BLaER1 (cell line): Measurements from ENCODE around the gene ABAT.

Experiments used
- H3K27ac ChIP-seq: shearing (Covaris generic); formaldehyde crosslinking; 2 replicates; pipeline ENCODE4 v1.8.1; 2022
- H3K27me3 ChIP-seq: shearing (Covaris generic); formaldehyde crosslinking; 2 replicates; pipeline ENCODE4 v1.8.1; 2022
- H3K36me3 ChIP-seq: shearing (Covaris generic); formaldehyde crosslinking; 2 replicates; pipeline ENCODE4 v1.8.1; 2022
- H3K4me1 ChIP-seq: shearing (Covaris generic); formaldehyde crosslinking; 2 replicates; pipeline ENCODE4 v1.8.1; 2022
- H3K4me2 ChIP-seq: shearing (Covaris generic); formaldehyde crosslinking; 2 replicates; pipeline ENCODE4 v1.8.1; 2022
- H3K4me3 ChIP-seq: shearing (Covaris generic); formaldehyde crosslinking; 2 replicates; pipeline ENCODE4 v1.8.1; 2022
- H3K9ac ChIP-seq: shearing (Covaris generic); formaldehyde crosslinking; 2 replicates; pipeline ENCODE4 v1.8.1; 2022
- H3K9me3 ChIP-seq: shearing (Covaris generic); formaldehyde crosslinking; 2 replicates; pipeline ENCODE4 v1.8.1; 2022
- H4K20me1 ChIP-seq: shearing (Covaris generic); formaldehyde crosslinking; 2 replicates; pipeline ENCODE4 v1.8.1; 2022
- Cebpa-rat ChIP-seq: shearing (Covaris generic); IDR thresholded peaks from 2 replicates; pipeline ENCODE4 v1.8.1; 2022

ABAT gene

DNA sequence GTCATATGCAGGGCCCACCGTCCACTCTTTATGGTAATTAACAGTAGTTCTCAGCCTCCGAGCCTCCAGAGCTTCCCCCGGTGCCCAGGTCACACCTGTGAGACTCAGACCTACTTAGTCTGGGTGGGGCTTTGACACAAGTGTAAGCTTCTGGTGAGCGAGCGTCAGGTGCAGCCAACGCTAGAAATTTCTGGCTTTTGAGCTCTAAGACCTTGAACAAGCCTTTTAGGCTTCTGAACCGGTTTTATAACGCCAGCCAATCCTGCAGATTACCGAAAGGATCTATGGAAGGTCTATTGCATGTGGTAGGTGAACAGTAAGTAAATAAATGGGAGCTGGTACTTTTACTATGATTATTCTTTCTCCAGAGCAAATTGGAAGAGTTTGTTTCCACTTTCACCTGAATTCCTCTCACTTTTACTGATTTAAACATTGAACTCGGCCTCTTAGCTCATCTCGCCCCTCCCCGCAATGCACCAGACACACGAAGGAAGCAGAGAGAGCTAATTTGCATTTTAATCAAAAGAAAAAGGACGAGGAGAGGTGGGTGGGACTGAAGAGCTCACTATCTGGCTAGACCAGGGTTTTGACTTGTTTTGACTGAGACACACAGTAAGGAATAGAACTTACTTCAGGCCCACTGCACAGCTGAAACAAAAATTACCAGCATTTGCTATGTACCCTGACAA lies 47.1 kb downstream of the ABAT start:
- no peak overlapping the region for H3K9ac ChIP-seq
- no peaks in the 10 kb centered on the region for H3K27me3 ChIP-seq
- H3K4me1 ChIP-seq: peaks cover 12% of the 10 kb centered on the region
- TF ChIP-seq Cebpa-rat: no peak
- no peaks in the 10 kb centered on the region for H4K20me1 ChIP-seq
- no peak overlapping the region for H3K4me2 ChIP-seq
- peaks cover 16% of the 10 kb centered on the region for H3K9me3 ChIP-seq
- no peak overlapping the region for H3K27ac ChIP-seq
- H3K4me3 ChIP-seq: no peak overlapping the region
- H3K36me3 ChIP-seq: peaks cover 15% of the 10 kb centered on the region

DNA sequence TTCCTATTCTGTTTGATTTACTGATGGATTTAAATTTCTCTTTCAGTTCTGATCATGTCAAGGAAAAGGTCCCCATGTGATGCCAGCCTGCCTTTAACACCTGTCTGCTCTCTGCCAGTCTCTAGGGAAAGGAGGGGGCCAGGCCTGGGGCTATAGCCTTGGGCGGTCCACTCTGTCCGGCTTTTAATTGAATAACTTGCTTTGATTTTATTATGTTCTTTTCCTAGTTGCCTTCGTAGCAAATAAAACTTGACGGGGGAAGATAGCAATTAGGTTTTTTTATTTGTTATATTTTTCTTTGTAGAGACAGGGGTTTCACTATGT lies 47.6 kb downstream of the ABAT start:
- H3K9ac ChIP-seq: no peak overlapping the region
- H3K27me3 ChIP-seq: no peaks in the 10 kb centered on the region
- no peak for TF ChIP-seq Cebpa-rat
- peaks cover 10% of the 10 kb centered on the region for H3K36me3 ChIP-seq
- H3K9me3 ChIP-seq: peaks cover 11% of the 10 kb centered on the region
- no peak overlapping the region for H3K4me3 ChIP-seq
- H3K4me1 ChIP-seq: peaks cover 14% of the 10 kb centered on the region
- H3K4me2 ChIP-seq: no peak overlapping the region
- no peaks in the 10 kb centered on the region for H4K20me1 ChIP-seq
- no peak overlapping the region for H3K27ac ChIP-seq

DNA sequence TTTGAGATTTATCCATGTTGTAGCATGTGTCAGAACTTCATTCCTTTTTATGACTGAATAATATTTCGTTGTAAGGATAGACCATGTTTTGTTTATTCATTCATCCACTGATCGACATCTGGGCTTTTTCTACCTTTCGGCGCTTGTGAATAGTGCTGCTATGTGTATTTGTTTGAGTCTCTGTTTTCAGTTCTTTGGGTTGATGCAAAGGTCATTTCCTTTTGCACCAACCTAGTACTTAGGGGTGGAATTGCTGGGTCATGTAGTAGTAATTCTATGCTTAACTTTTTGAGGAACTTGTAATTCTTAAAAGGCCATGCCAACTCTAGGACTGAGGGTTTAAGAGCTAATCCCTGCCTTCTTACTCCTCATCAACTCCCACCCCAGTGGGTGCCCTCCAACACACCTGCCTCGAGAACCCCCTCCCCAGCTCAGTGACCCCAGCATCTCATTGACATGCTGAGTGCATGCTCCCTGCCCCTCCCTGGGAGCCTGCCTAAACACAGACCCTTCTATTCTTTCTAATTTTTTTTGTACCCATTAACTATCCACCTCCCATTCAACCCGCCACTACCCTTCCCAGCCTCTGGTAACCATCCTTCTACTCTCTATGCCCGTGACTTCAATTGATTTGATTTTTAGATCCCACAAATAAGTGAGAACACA lies 51.2 kb downstream of the ABAT start:
- H4K20me1 ChIP-seq: no peaks in the 10 kb centered on the region
- H3K9me3 ChIP-seq: no peaks in the 10 kb centered on the region
- TF ChIP-seq Cebpa-rat: no peak
- H3K27ac ChIP-seq: no peak overlapping the region
- H3K4me1 ChIP-seq: peaks cover 39% of the 10 kb centered on the region
- H3K4me2 ChIP-seq: no peak overlapping the region
- H3K36me3 ChIP-seq: no peaks in the 10 kb centered on the region
- no peak overlapping the region for H3K9ac ChIP-seq
- no peaks in the 10 kb centered on the region for H3K27me3 ChIP-seq
- no peak overlapping the region for H3K4me3 ChIP-seq

DNA sequence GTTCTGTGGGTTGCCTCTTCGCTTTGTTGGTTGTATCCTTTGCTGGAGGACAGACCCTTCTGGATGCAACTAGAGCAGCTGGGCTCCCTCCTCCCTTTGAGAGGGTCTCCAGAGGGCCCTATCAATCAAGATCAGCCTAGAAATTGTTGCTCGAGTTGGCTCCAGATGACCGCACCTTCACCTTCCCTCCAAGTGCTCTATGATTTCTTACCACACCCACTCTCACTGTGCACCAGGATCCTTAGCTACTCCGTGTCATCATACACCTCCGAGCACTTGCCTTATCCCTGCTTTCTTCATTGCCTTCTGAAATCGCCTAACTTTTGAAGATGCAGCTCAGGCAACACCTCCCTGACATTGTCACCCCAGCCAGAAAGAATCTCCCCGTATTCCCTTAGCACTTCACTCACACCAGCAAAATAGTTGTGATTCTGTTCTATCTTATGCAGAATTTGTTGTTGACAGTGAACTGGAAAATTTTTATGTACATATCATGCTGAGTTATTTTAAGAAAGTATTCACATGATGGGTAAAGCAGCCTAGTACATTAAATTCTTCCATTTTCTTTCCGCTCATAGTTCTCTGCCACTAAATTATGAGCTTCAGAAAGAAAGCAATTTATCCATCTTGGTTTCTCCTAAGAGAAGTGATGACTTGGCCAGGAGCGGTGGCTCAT lies 52.9 kb downstream of the ABAT start:
- H3K4me2 ChIP-seq: peak overlapping the region; percentile 23
- H3K27me3 ChIP-seq: no peaks in the 10 kb centered on the region
- no peak for TF ChIP-seq Cebpa-rat
- no peak overlapping the region for H3K9ac ChIP-seq
- H3K4me1 ChIP-seq: peaks cover 39% of the 10 kb centered on the region
- H3K36me3 ChIP-seq: no peaks in the 10 kb centered on the region
- no peak overlapping the region for H3K27ac ChIP-seq
- no peak overlapping the region for H3K4me3 ChIP-seq
- H4K20me1 ChIP-seq: no peaks in the 10 kb centered on the region
- no peaks in the 10 kb centered on the region for H3K9me3 ChIP-seq

DNA sequence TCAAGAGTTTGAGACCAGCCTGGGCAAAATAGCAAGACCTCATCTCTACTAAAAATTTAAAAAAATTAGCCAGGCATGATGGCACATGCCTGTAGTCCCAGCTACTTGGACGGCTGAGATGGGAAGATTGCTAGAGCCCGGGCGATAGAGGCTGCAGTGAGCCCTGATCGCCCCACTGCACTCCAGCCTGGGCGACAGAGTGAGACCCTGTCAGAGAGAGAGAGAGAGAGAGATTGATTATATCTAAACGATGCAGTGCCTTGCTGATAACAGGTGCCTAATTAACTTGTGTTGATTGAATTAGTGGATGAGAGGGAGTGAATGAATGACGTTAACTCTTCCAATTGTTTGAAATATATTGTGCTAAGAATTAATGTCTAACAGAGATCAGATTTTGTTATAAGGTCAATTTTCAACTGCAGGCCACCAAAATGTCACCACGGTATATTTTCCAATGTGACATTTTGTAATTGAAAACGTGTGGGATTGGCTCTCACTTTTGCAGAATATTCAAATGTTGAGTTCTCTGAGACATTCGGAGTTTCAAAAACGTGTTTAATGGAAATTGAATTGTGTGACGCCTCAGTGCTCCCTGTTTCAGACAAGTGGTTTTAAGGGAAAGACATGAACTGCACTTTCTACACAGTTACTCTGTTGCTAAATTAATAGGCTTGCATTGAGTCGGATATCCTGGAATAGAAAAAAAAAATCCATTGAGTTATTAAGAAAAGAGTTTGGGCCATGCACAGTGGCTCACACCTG lies 53.6 kb downstream of the ABAT start:
- H3K9me3 ChIP-seq: no peaks in the 10 kb centered on the region
- H3K9ac ChIP-seq: no peak overlapping the region
- no peak overlapping the region for H3K27ac ChIP-seq
- no peaks in the 10 kb centered on the region for H4K20me1 ChIP-seq
- H3K36me3 ChIP-seq: no peaks in the 10 kb centered on the region
- TF ChIP-seq Cebpa-rat: no peak
- no peak overlapping the region for H3K4me3 ChIP-seq
- peaks cover 39% of the 10 kb centered on the region for H3K4me1 ChIP-seq
- H3K4me2 ChIP-seq: peak overlapping the region; percentile 39
- no peaks in the 10 kb centered on the region for H3K27me3 ChIP-seq

DNA sequence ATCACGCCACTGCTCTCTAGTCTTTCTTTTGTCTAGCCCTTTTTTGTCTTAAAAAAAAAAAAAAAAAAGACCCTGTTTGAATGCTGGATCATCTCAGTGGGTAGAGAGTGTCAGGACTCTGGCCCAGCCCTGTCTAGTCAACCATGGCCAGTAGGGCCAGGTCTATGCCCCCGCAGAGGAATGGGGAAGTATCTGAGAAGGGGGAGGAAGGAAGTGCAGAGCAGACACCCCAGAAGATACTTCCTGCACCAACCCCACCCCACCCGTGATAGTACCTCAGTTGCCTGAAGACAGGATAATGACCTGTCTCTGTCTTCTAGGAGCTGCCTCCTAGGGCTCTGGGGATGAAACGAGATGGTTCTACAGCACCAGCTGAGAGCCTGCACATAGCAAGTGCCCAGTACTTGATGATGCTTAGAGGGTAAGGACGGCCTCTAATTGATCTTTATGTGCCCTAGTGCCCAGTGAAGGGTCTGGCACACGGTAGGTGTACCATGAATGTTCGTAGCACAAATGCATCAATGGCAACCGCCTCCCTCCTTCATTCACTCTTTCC lies 55.4 kb downstream of the ABAT start:
- no peak for TF ChIP-seq Cebpa-rat
- no peaks in the 10 kb centered on the region for H4K20me1 ChIP-seq
- no peak overlapping the region for H3K27ac ChIP-seq
- peak overlapping the region; percentile 55 for H3K4me2 ChIP-seq
- H3K9me3 ChIP-seq: peaks cover 10% of the 10 kb centered on the region
- no peak overlapping the region for H3K4me3 ChIP-seq
- H3K27me3 ChIP-seq: no peaks in the 10 kb centered on the region
- 0 out of 2 replicates have a peak, but pooled peaks cover 6% of the 10 kb centered on the region for H3K36me3 ChIP-seq
- peaks cover 39% of the 10 kb centered on the region for H3K4me1 ChIP-seq
- H3K9ac ChIP-seq: no peak overlapping the region

DNA sequence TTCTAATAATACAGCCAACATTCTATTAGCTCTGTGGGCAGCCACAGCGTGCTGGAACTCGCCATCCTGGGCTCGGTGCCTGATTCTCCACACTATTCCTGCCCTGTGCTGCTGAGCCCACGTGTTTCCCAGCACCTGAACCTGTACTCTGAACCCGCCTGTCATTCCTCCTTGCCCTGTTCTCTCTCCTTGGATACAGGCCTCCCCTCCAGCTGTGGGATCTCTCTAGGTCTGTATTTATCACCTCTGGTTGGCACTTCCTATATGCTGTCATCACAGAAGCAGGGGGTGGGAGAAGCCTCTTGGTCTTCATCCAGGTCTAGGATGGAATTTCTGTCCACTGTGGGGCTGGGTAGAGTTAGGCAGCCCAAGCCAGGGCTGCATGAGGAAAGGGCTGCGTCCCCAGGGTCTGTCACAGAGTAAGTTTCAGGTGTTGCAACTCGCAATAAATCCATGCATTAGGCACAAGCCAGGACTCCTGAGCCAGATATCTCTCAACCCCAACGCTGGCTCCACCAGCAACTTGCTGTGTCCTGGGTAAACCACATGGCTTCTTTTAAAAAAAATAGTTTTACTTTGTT lies 56.0 kb downstream of the ABAT start:
- Histone ChIP-seq H3K4me3 (no peak overlapping the region), H3K27ac (no peak overlapping the region), H3K4me2 (peak overlapping the region; percentile 55), H3K9me3 (peaks cover 10% of the 10 kb centered on the region), H4K20me1 (no peaks in the 10 kb centered on the region), H3K4me1 (peaks cover 39% of the 10 kb centered on the region), H3K9ac (no peak overlapping the region), H3K36me3 (peaks cover 6% of the 10 kb centered on the region; the same call in 1 of the 2 replicates), H3K27me3 (no peaks in the 10 kb centered on the region)
- no peak for TF ChIP-seq Cebpa-rat

DNA sequence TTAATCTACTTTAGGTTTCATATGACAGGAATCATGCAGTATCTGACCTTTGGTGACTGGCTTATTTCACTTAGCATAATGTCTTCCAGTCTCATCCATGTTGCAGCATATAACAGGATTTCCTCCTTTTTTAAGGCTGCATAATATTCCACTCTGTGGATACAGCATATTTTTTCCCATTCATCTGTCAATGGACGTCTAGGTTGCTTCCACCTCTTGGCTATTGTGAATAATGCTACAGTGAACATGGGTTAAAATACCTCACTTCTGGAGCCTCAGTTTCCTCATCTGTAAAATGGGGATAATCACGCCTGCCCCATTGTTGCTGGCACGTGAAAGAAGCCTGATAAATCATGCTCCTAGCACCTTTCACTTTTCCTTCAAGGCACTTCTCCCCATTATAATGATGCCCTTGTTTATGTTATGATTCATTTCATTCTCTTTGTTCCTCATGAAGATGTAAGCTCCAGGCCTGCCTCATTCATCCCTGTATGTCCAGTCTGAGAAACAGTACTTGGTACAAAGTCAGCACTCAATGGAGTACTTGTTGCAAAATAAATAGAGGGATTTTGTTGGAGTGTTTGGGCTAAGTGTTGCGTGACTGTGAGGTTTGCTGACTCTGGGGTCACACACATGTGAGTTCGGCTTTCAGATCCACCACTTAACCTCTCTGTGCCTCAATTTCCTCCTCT lies 59.6 kb downstream of the ABAT start:
- TF ChIP-seq Cebpa-rat: no peak
- H3K9ac ChIP-seq: no peak overlapping the region
- no peak overlapping the region for H3K4me2 ChIP-seq
- H3K27me3 ChIP-seq: no peaks in the 10 kb centered on the region
- peaks cover 17% of the 10 kb centered on the region for H3K4me1 ChIP-seq
- H3K36me3 ChIP-seq: peaks cover 17% of the 10 kb centered on the region
- no peak overlapping the region for H3K4me3 ChIP-seq
- H4K20me1 ChIP-seq: no peaks in the 10 kb centered on the region
- H3K9me3 ChIP-seq: peaks cover 10% of the 10 kb centered on the region
- no peak overlapping the region for H3K27ac ChIP-seq

DNA sequence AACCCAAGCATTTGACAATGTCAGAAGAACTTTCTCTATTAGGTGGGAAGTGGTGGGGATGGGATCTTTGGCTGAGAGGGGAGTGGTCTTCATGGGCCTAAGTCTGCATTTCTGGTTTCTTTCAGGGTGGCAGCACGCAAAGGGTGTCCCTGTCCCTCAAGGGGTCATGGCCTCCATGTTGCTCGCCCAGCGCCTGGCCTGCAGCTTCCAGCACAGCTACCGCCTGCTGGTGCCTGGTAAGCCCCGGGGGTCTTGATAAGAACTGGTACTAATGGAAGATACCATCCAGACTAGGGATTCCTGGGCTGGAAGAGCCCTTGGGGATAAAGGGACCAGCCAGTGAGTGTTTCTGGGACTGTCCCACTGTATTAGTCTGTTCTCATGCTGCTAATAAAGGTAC lies 61.2 kb downstream of the ABAT start:
- H3K9ac ChIP-seq: no peak overlapping the region
- TF ChIP-seq Cebpa-rat: no peak
- H3K27me3 ChIP-seq: no peaks in the 10 kb centered on the region
- no peak overlapping the region for H3K27ac ChIP-seq
- peaks cover 21% of the 10 kb centered on the region for H3K36me3 ChIP-seq
- no peak overlapping the region for H3K4me3 ChIP-seq
- peaks cover 1% of the 10 kb centered on the region; the same call in 1 of the 2 replicates for H3K4me1 ChIP-seq
- no peaks in the 10 kb centered on the region for H4K20me1 ChIP-seq
- peaks cover 10% of the 10 kb centered on the region for H3K9me3 ChIP-seq
- H3K4me2 ChIP-seq: no peak overlapping the region
